Stimulated activated memory B cell treated with anti-CD40 and anti-IgM and Interleukin-4, amounts not matched to agents 10 μg/mL and 1 μg/mL and 100 μg/mL, for 72 hours (primary cell): ENCODE results near the gene RPL29.

ENCODE experiments used
- ATAC-seq: fragments of 150-1000 bp; cut with Tn5 transposase; 2 replicates; pipeline ENCODE4 v1.10.0; 2021
- H3K27ac Mint-ChIP-seq: one replicate; pipeline ENCODE4 v1.8.0; 2022; ENCODE audit warnings: mild to moderate bottlenecking, mixed read lengths
- H3K27me3 Mint-ChIP-seq: one replicate; pipeline ENCODE4 v1.8.0; 2022; ENCODE audit warnings: mixed read lengths
- H3K36me3 Mint-ChIP-seq: one replicate; pipeline ENCODE4 v1.8.0; 2022; ENCODE audit warnings: mixed read lengths
- H3K4me1 Mint-ChIP-seq: one replicate; pipeline ENCODE4 v1.8.0; 2022; ENCODE audit warnings: mixed read lengths
- H3K4me3 Mint-ChIP-seq: one replicate; pipeline ENCODE4 v1.8.0; 2022; ENCODE audit warnings: mild to moderate bottlenecking, moderate library complexity, mixed read lengths
- H3K9me3 Mint-ChIP-seq: one replicate; pipeline ENCODE4 v1.8.0; 2022; ENCODE audit warnings: mixed read lengths

RPL29 gene

GRCh38 chr3:51985063-51985462 lies 10.6 kb downstream of the RPL29 start:
- H3K27ac Mint-ChIP-seq = peak overlapping the region; percentile 95
- H3K4me3 Mint-ChIP-seq = no peak overlapping the region
- ATAC-seq = no peak
- no peaks in the 10 kb centered on the region for H3K27me3 Mint-ChIP-seq
- H3K9me3 Mint-ChIP-seq = no peaks in the 10 kb centered on the region
- no peaks in the 10 kb centered on the region for H3K36me3 Mint-ChIP-seq
- peaks cover 48% of the 10 kb centered on the region for H3K4me1 Mint-ChIP-seq

- Mint-ChIP-seq H3K36me3 (no peaks in the 10 kb centered on the region), H3K4me1 (peaks cover 48% of the 10 kb centered on the region), H3K27ac (peak overlapping the region; percentile 95), H3K27me3 (no peaks in the 10 kb centered on the region), H3K9me3 (no peaks in the 10 kb centered on the region), H3K4me3 (peak overlapping the region; percentile 92)
- no peak for ATAC-seq
Measured at GRCh38 chr3:51984269-51984647, 11.4 kb downstream of the RPL29 start.

DNA sequence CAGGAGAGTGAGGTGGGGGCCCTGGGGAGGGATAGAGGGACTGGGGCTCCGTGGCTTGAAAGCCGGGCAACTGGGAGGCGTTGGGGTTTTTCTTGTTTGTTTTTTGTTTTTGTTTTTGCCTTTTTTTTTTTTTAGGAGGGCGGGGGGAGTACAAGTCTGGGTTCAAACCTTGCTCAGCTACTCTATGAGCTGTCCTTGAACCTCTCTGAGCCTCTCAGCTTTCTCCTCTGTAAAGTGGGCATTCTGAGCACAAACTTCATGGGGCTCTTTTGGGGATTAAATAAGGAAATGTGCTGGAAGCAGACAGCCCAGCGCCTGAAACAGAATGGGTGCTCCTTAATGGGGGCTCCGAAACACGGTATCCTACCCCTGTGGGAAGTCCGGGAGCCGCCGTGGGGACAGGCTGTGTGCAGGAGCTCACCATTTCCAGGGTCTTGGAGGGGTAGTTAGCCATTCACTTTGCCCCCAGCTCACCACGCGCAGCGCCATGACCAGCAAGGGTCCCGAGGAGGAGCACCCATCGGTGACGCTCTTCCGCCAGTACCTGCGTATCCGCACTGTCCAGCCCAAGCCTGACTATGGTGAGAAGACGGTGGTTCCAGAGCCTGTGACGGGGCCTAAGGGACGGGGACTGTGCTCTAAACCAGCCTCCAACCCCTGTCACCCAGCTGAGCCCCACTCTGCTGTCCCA lies 12.0 kb downstream of the RPL29 start:
- H3K27ac Mint-ChIP-seq = peak overlapping the region; percentile 95
- no peaks in the 10 kb centered on the region for H3K9me3 Mint-ChIP-seq
- H3K4me3 Mint-ChIP-seq = peak overlapping the region; percentile 92
- H3K4me1 Mint-ChIP-seq = peaks cover 42% of the 10 kb centered on the region
- ATAC-seq = no peak
- H3K27me3 Mint-ChIP-seq = no peaks in the 10 kb centered on the region
- no peaks in the 10 kb centered on the region for H3K36me3 Mint-ChIP-seq

DNA sequence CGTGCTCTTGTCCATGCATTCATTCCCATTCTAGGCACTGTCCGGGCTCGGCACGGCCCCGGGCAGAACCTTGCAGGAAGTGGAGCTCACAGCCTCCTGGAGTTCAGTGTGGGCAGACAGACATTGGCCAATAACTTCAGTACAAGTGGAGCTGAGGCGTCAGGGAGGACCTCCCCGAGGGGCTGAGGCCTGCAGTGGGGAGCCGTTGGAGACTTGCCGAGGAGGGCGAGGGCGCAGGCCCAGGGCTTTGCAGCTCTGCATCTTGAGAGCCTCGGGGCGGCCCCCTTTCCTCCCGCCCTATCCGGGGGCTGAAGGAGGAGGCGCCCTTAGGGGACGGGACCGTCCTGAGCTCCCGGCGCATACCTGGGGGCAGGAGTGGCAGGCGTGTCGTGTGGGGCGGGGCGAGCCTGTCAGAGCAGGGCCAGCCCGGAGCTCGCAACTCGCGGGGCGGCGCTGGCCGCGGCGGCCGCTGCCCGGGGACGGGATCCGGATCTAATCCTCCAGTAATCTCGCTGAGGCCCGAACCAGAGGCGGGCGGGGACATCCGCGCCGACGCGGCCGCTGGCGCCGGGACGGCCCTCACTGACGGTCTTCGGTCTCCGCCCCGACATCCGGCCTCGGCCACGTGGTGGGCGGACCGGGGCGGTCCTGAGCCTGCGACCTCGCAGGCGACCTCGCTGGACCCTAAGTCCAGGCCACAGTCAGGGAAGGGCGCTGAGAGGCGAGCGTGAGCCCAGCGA lies 12.7 kb downstream of the RPL29 start, which contains the start of gene ACY1:
TSS of gene ACY1 (plus strand) at position 698 of the 740 bp plus-strand sequence. CDS start 530 bp downstream, outside the sequence.
- H3K27ac Mint-ChIP-seq = peak within 1 kb of the TSS; percentile 95
- no peaks in the 10 kb centered on the region for H3K9me3 Mint-ChIP-seq
- peak; percentile 90 for ATAC-seq
- H3K4me3 Mint-ChIP-seq = peak within 1 kb of the TSS; percentile 92
- peaks cover 41% of the 10 kb centered on the region for H3K4me1 Mint-ChIP-seq
- H3K27me3 Mint-ChIP-seq = no peaks in the 10 kb centered on the region
- no peaks in the 10 kb centered on the region for H3K36me3 Mint-ChIP-seq

- ATAC-seq = peak; percentile 68
- Mint-ChIP-seq H3K36me3 (no peaks in the 10 kb centered on the region), H3K4me1 (peaks cover 41% of the 10 kb centered on the region), H3K27ac (peak overlapping the region; percentile 95), H3K27me3 (no peaks in the 10 kb centered on the region), H3K9me3 (no peaks in the 10 kb centered on the region), H3K4me3 (peak overlapping the region; percentile 92)
Measured at GRCh38 chr3:51982352-51982837, 13.3 kb downstream of the RPL29 start.

GRCh38 chr3:51980253-51980652 lies 15.4 kb downstream of the RPL29 start:
- peaks cover 50% of the 10 kb centered on the region for H3K4me1 Mint-ChIP-seq
- no peaks in the 10 kb centered on the region for H3K9me3 Mint-ChIP-seq
- no peak overlapping the region for H3K4me3 Mint-ChIP-seq
- no peak overlapping the region for H3K27ac Mint-ChIP-seq
- ATAC-seq = no peak
- no peaks in the 10 kb centered on the region for H3K27me3 Mint-ChIP-seq
- no peaks in the 10 kb centered on the region for H3K36me3 Mint-ChIP-seq

GRCh38 chr3:51978143-51978502 lies 17.6 kb downstream of the RPL29 start:
- Mint-ChIP-seq H3K4me3 (no peak overlapping the region), H3K27me3 (no peaks in the 10 kb centered on the region), H3K27ac (no peak overlapping the region), H3K9me3 (no peaks in the 10 kb centered on the region), H3K4me1 (peaks cover 42% of the 10 kb centered on the region), H3K36me3 (no peaks in the 10 kb centered on the region)
- ATAC-seq = no peak

DNA sequence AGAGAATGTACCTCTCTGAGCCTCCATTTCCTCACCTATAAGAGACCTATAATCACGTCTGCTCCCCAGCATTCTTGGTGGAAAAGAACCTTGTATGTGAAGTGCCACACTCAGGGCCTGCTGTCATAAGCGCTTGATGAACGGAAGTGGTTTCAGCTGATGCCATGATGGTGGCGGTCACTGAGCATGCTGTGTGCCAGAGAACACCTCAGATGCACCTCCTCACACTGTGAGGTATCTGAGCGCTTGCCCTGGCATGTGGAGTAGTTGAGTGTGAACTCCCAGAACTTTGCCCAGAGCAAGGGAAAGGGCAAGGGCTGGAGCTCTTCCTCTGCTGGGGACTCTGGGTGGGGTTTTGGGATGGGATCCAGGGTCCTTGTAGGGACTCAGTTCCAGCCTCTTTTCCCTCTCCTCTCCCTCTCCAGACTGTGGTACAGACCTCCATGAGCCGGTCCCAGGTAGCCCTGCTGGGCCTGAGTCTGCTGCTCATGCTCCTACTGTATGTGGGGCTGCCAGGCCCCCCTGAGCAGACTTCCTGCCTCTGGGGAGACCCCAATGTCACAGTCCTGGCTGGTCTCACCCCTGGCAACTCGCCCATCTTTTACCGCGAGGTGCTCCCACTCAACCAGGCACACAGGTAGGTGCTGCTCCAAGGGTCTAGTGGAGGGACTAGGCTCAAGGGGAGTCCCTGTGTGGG lies 18.1 kb downstream of the RPL29 start:
- Mint-ChIP-seq H3K4me1 (peaks cover 36% of the 10 kb centered on the region), H3K27ac (no peak overlapping the region), H3K9me3 (no peaks in the 10 kb centered on the region), H3K27me3 (no peaks in the 10 kb centered on the region), H3K36me3 (no peaks in the 10 kb centered on the region), H3K4me3 (no peak overlapping the region)
- ATAC-seq = no peak

GRCh38 chr3:51975852-51976549 lies 19.7 kb downstream of the RPL29 start:
- Mint-ChIP-seq H3K4me1 (peaks cover 31% of the 10 kb centered on the region), H3K9me3 (no peaks in the 10 kb centered on the region), H3K4me3 (peak overlapping the region; percentile 90), H3K36me3 (no peaks in the 10 kb centered on the region), H3K27ac (peak overlapping the region; percentile 94), H3K27me3 (no peaks in the 10 kb centered on the region)
- no peak for ATAC-seq

GRCh38 chr3:51974963-51975851 lies 20.5 kb downstream of the RPL29 start, which contains the start of gene ABHD14A:
ABHD14A (plus strand) TSS chr3:51975064; CDS start chr3:51975136, 72 bp downstream.
- peaks cover 33% of the 10 kb centered on the region for H3K4me1 Mint-ChIP-seq
- H3K9me3 Mint-ChIP-seq = no peaks in the 10 kb centered on the region
- H3K36me3 Mint-ChIP-seq = no peaks in the 10 kb centered on the region
- no peaks in the 10 kb centered on the region for H3K27me3 Mint-ChIP-seq
- ATAC-seq = peak; percentile 86
- peak within 1 kb of the TSS; percentile 90 for H3K4me3 Mint-ChIP-seq
- H3K27ac Mint-ChIP-seq = peak within 1 kb of the TSS; percentile 94

DNA sequence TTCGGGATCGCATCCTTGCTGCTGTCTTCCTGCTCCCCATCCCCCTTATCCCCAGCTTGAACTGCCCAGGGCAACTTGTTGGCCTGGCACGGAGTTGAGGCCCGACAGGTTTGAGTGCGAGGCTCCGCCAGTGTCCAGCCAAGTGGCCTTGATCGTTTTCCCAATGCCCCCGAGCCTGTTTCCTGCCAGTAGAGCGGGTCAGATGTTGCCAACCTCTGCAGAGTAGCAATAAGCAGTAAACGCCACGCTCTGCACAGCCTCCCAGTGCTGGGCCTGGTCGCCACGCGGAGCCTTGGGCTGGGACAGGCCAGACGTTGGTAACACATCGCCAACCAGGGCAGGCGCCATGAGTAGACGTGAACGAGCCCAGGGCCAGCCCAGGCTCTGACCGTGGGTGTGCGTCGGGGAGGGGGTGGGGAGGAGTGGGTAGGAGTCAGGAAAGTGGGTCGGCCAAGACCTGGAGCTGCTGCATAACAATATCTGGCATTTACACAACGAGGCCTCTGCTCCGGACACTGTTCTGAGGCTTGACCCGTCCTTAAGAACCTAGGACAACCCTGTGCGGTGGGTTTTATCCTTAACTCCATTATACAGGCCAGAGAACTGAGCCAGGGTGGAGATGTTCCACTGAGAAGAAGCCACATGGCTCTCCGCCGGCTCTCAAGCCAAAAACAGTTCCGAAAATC lies 21.3 kb downstream of the RPL29 start:
- H3K4me3 Mint-ChIP-seq = peak overlapping the region; percentile 90
- no peaks in the 10 kb centered on the region for H3K9me3 Mint-ChIP-seq
- peaks cover 33% of the 10 kb centered on the region for H3K4me1 Mint-ChIP-seq
- peak; percentile 27 for ATAC-seq
- no peaks in the 10 kb centered on the region for H3K27me3 Mint-ChIP-seq
- H3K27ac Mint-ChIP-seq = peak overlapping the region; percentile 94
- H3K36me3 Mint-ChIP-seq = no peaks in the 10 kb centered on the region

- Mint-ChIP-seq H3K9me3 (no peaks in the 10 kb centered on the region), H3K27ac (no peak overlapping the region), H3K4me3 (no peak overlapping the region), H3K4me1 (peaks cover 58% of the 10 kb centered on the region), H3K27me3 (no peaks in the 10 kb centered on the region), H3K36me3 (no peaks in the 10 kb centered on the region)
- no peak for ATAC-seq
Measured at GRCh38 chr3:51971350-51971749, 24.3 kb downstream of the RPL29 start.

DNA sequence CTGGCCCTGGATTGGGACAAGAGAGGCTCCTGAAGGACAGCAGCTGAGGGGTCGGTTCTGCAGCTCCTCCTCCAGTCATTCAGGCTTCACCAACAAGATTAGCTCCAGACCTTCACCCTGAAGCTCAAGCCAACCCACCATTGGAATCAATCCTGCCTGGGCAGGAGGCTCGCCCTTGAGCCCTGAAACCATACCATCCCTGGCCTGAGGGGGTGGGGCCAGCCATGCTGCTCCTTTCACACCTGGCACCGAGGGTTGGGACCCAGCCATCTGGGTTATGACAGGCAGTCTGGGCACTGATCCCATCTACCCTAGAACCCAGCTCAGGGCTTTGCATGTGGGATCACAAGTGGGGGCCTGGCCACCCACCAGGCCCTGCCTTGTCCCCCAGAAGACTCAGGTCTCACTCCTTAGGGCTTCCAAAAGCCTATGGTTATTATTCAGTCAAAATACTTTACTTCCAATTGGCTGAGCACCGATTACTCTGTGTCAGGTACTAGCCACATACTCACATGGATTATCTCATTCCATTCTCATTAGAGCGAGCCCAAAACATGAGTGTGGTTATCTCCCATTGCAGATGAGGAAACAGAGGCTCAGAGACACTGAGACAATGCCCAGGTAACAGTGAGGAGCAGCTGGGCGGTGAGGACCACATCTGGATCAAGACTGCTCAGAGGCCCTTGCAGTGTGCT lies 24.9 kb downstream of the RPL29 start:
- Mint-ChIP-seq H3K27ac (no peak overlapping the region), H3K4me3 (no peak overlapping the region), H3K4me1 (peaks cover 60% of the 10 kb centered on the region), H3K27me3 (no peaks in the 10 kb centered on the region), H3K36me3 (no peaks in the 10 kb centered on the region), H3K9me3 (no peaks in the 10 kb centered on the region)
- ATAC-seq = no peak
